Astrocyte (in vitro differentiated cells and primary cell): ENCODE measurements around the gene ANKRD11. TPM values are rescaled to one million over a fixed set of nuclear protein-coding genes. Genes with fewer than 3 reads are reported as not detected.

Experiments
- DNase-seq: peaks from one replicate; pipeline ENCODE4 v3.0.0-alpha.2; 2010; ENCODE audit warnings: low read depth
- FAIRE-seq: peaks from 2 replicates; lab custom pipeline; 2011; peaks lifted over from hg19 to GRCh38; lab: Jason Lieb, UNC
- H2AFZ ChIP-seq: 2 replicates; pipeline ENCODE4 v1.6.0; 2012; ENCODE audit warnings: low read depth, low read length, inconsistent platforms
- H3K27ac ChIP-seq: 2 replicates; pipeline ENCODE4 v1.5.1; 2011; ENCODE audit warnings: low read depth, low read length, inconsistent platforms
- H3K27me3 ChIP-seq: 2 replicates; pipeline ENCODE4 v1.6.0; 2011; ENCODE audit warnings: low read length, inconsistent platforms; ENCODE audit not compliant: insufficient read depth
- H3K36me3 ChIP-seq: 2 replicates; pipeline ENCODE4 v1.5.1; 2011; ENCODE audit warnings: low read length, inconsistent platforms; ENCODE audit not compliant: insufficient read depth
- H3K4me1 ChIP-seq: 2 replicates; pipeline ENCODE4 v1.5.1; 2011; ENCODE audit warnings: low read length, inconsistent platforms; ENCODE audit not compliant: insufficient read depth
- H3K4me2 ChIP-seq: 2 replicates; pipeline ENCODE4 v1.6.0; 2012; ENCODE audit warnings: low read length, inconsistent platforms
- H3K4me3 ChIP-seq: 2 replicates; pipeline ENCODE4 v1.5.1; 2011; ENCODE audit warnings: low read depth, mild to moderate bottlenecking, low read length, inconsistent platforms; ENCODE audit not compliant: insufficient read depth
- H3K79me2 ChIP-seq: 2 replicates; pipeline ENCODE4 v1.6.0; 2012; ENCODE audit warnings: mild to moderate bottlenecking, low read length, inconsistent platforms; ENCODE audit not compliant: insufficient read depth
- H3K9ac ChIP-seq: 2 replicates; pipeline ENCODE4 v1.6.0; 2012; ENCODE audit warnings: mild to moderate bottlenecking, low read length, inconsistent platforms
- H3K9me3 ChIP-seq: 2 replicates; pipeline ENCODE4 v1.5.1; 2012; ENCODE audit warnings: low read depth, mild to moderate bottlenecking, low read length, inconsistent platforms; ENCODE audit not compliant: insufficient read depth
- H4K20me1 ChIP-seq: 2 replicates; pipeline ENCODE4 v1.6.0; 2012; ENCODE audit warnings: low read length, inconsistent platforms; ENCODE audit not compliant: insufficient read depth
- H3K27ac Mint-ChIP-seq: one replicate; pipeline ENCODE4 v1.8.0; 2021; ENCODE audit warnings: mild to moderate bottlenecking, mixed read lengths; ENCODE audit not compliant: unreplicated experiment
- H3K27me3 Mint-ChIP-seq: one replicate; pipeline ENCODE4 v1.8.0; 2021; ENCODE audit warnings: low read depth, mixed read lengths; ENCODE audit not compliant: unreplicated experiment
- H3K36me3 Mint-ChIP-seq: one replicate; pipeline ENCODE4 v1.8.0; 2021; ENCODE audit warnings: low read depth, mixed read lengths; ENCODE audit not compliant: unreplicated experiment
- H3K4me1 Mint-ChIP-seq: one replicate; pipeline ENCODE4 v1.8.0; 2021; ENCODE audit warnings: low read depth, mixed read lengths; ENCODE audit not compliant: unreplicated experiment
- H3K4me3 Mint-ChIP-seq: one replicate; pipeline ENCODE4 v1.8.0; 2021; ENCODE audit warnings: mild to moderate bottlenecking, moderate library complexity, mixed read lengths; ENCODE audit not compliant: unreplicated experiment
- H3K9me3 Mint-ChIP-seq: one replicate; pipeline ENCODE4 v1.8.0; 2021; ENCODE audit warnings: mild to moderate bottlenecking, mixed read lengths; ENCODE audit not compliant: unreplicated experiment
- CTCF ChIP-seq: IDR thresholded peaks from 2 replicates; pipeline ENCODE4 v1.5.1; 2011; ENCODE audit warnings: low read depth, mild to moderate bottlenecking, inconsistent platforms, low read length, moderate library complexity; ENCODE audit not compliant: insufficient read depth
- EZH2 ChIP-seq: IDR thresholded peaks from 2 replicates; pipeline ENCODE4 v1.6.1; 2012; ENCODE audit warnings: mild to moderate bottlenecking, low read length, inconsistent platforms; ENCODE audit not compliant: insufficient read depth
- total RNA-seq: library from RNA; stranded (reverse); gene quantifications from 2 replicates; pipeline ENCODE4 v1.2.1, GENCODE V29; 2021

ANKRD11 gene
- total RNA-seq, 1 donor from 2014 or later, result 213 TPM

- Histone ChIP-seq H3K27me3 (no peaks in the 10 kb centered on the region), H3K9me3 (no peaks in the 10 kb centered on the region), H4K20me1 (peaks cover 96% of the 10 kb centered on the region), H3K4me1 (peaks cover 39% of the 10 kb centered on the region), H3K4me3 (no peak overlapping the region), H3K27ac (no peak overlapping the region), H3K9ac (no peak overlapping the region), H2AFZ (no peak overlapping the region), H3K4me2 (no peak overlapping the region), H3K79me2 (peaks cover 100% of the 10 kb centered on the region), H3K36me3 (no peaks in the 10 kb centered on the region)
- FAIRE-seq (no peak), DNase-seq (no peak)
- Mint-ChIP-seq H3K27me3 (no peaks in the 10 kb centered on the region), H3K4me1 (peaks cover 72% of the 10 kb centered on the region), H3K36me3 (peaks cover 10% of the 10 kb centered on the region), H3K4me3 (peak overlapping the region; percentile 45), H3K9me3 (no peaks in the 10 kb centered on the region), H3K27ac (peak overlapping the region; percentile 47)
- TF ChIP-seq CTCF (no peak), EZH2 (no peak)
Observed at GRCh38 chr16:89475144-89475543, 15.2 kb downstream of the ANKRD11 start.

- H2AFZ ChIP-seq, result no peak overlapping the region
- H3K9ac ChIP-seq, result no peak overlapping the region
- no peak overlapping the region for H3K27ac ChIP-seq
- Mint-ChIP-seq H3K4me1 (peaks cover 72% of the 10 kb centered on the region), H3K27ac (peak overlapping the region; percentile 50), H3K9me3 (no peaks in the 10 kb centered on the region), H3K36me3 (peaks cover 8% of the 10 kb centered on the region), H3K27me3 (no peaks in the 10 kb centered on the region), H3K4me3 (peak overlapping the region; percentile 40)
- DNase-seq (peak; percentile 75), FAIRE-seq (no peak)
- TF ChIP-seq EZH2 (no peak), CTCF (no peak)
- peaks cover 35% of the 10 kb centered on the region for H3K4me1 ChIP-seq
- H3K27me3 ChIP-seq, result no peaks in the 10 kb centered on the region
- peaks cover 99% of the 10 kb centered on the region for H3K79me2 ChIP-seq
- H3K9me3 ChIP-seq, result no peaks in the 10 kb centered on the region
- no peaks in the 10 kb centered on the region for H3K36me3 ChIP-seq
- peak overlapping the region; percentile 14 for H3K4me2 ChIP-seq
- H4K20me1 ChIP-seq, result peaks cover 96% of the 10 kb centered on the region
- no peak overlapping the region for H3K4me3 ChIP-seq
Observed at GRCh38 chr16:89473791-89474414, 16.5 kb downstream of the ANKRD11 start.

DNA sequence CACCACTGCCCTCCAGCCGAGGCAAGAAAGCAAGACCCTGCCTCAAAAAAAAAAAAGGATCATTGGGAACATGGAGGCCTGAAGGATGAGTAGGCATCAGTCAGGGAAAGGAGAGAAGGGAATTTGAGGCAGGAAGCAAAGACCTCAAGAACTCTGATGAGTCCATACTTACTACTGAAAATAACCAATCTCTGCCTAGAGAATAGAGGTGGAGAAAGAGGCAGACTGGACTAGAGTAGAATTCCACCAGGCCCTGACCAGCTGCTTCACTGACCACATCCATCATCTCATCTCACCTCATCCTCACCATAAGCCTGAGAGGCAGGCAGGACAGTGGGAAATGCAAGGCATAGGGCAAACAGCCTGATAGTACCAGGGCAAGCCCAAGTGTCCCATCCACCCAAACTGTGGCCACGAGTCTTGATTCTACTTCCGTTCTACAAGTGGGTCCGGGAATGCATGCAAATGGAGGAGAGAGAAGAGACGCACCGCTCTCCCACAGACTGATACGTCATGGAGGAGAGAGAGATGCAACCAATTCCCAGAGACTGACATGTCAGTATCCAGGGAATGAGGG, 17.1 kb downstream of the ANKRD11 start:
- Histone ChIP-seq H3K27me3 (no peaks in the 10 kb centered on the region), H3K27ac (no peak overlapping the region), H2AFZ (no peak overlapping the region), H4K20me1 (peaks cover 96% of the 10 kb centered on the region), H3K9me3 (no peaks in the 10 kb centered on the region), H3K4me2 (no peak overlapping the region), H3K79me2 (peaks cover 99% of the 10 kb centered on the region), H3K36me3 (no peaks in the 10 kb centered on the region), H3K4me3 (no peak overlapping the region), H3K9ac (no peak overlapping the region), H3K4me1 (peaks cover 29% of the 10 kb centered on the region)
- FAIRE-seq (no peak), DNase-seq (no peak)
- peaks cover 8% of the 10 kb centered on the region for H3K36me3 Mint-ChIP-seq
- no peaks in the 10 kb centered on the region for H3K9me3 Mint-ChIP-seq
- H3K4me3 Mint-ChIP-seq, result no peak overlapping the region
- H3K27me3 Mint-ChIP-seq, result no peaks in the 10 kb centered on the region
- peaks cover 67% of the 10 kb centered on the region for H3K4me1 Mint-ChIP-seq
- TF ChIP-seq CTCF (no peak), EZH2 (no peak)
- H3K27ac Mint-ChIP-seq, result peak overlapping the region; percentile 71
